Sigmoid colon (tissue), 7 donors: Measurements from ENCODE around the gene GTSE1. TPM values are rescaled to one million over a fixed set of nuclear protein-coding genes. Genes with fewer than 3 reads are reported as not detected.
A peak's percentile ranks its signal among the peaks of the same experiment; 100 is the strongest.

Experiments
- DNase-seq: peaks from one replicate; pipeline ENCODE4 v3.0.0-alpha.2; 2019
- H3K27ac ChIP-seq, 4 donors: fragments of 200-600 bp; sonication (generic); one replicate each; pipeline ENCODE4 v1.5.1; 2016 to 2019; ENCODE audit warnings: mild to moderate bottlenecking in 1 of 4
- H3K27me3 ChIP-seq, 3 donors: fragments of 200-600 bp; sonication (generic); one replicate each; pipeline ENCODE4 v1.5.1; 2019; ENCODE audit warnings: mild to moderate bottlenecking in 1 of 3
- H3K36me3 ChIP-seq, 4 donors: fragments of 200-600 bp; sonication (generic); one replicate each; pipeline ENCODE4 v1.5.1; 2016 to 2019
- H3K4me1 ChIP-seq, 4 donors: fragments of 200-600 bp; sonication (generic); one replicate each; pipeline ENCODE4 v1.5.1; 2017 to 2019
- H3K4me3 ChIP-seq, 4 donors: fragments of 200-600 bp; sonication (generic); one replicate each; pipeline ENCODE4 v1.5.1; 2017 to 2019; ENCODE audit warnings: mild to moderate bottlenecking in 2 of 4, moderate library complexity in 1 of 4
- H3K9me3 ChIP-seq, 4 donors: fragments of 200-600 bp in 3 of 4; sonication (generic) in 3 of 4; one replicate each; pipeline versions ENCODE4 v1.5.1 to v1.6.1; 2013 to 2019
- EP300 ChIP-seq, 4 donors: sonication (generic); formaldehyde crosslinking; IDR thresholded peaks; one replicate each; pipeline ENCODE4 v1.6.1; 2017; ENCODE audit warnings: antibody characterized with exemption in 4 of 4
- POLR2A ChIP-seq, 2 donors: fragments of 450-650 bp; IDR thresholded peaks; one replicate each; pipeline ENCODE4 v1.6.1; 2016; ENCODE audit warnings: antibody characterized with exemption in 2 of 2, mild to moderate bottlenecking in 2 of 2, moderate library complexity in 2 of 2
- POLR2AphosphoS5 ChIP-seq, 4 donors: sonication (generic); formaldehyde crosslinking; IDR thresholded peaks; one replicate each; pipeline ENCODE4 v1.6.1; 2017; ENCODE audit warnings: antibody characterized with exemption in 4 of 4
- WGBS, 2 donors: extraction: QIAGEN DNeasy Blood & Tissue Kit; methylation state at CpG; one replicate each; pipeline ENCODE4 v1.1.7; 2013; 5-methylcytosine and 5-hydroxymethylcytosine counted together
- intact Hi-C: fragments of 100-400 bp; cut with DNase I; formaldehyde crosslinking; loops from one replicate; pipeline ENCODE4 v1.15.1; 2023
- polyA plus RNA-seq, 3 donors: library from polyadenylated mRNA; stranded (reverse); fragments of 200-250 nt; gene quantifications; one replicate each; pipeline ENCODE4 v1.2.3, GENCODE V29; 2013
- total RNA-seq, 4 donors: library from RNA; depleted of rRNA; stranded (reverse); fragments of >200 nt; gene quantifications; one replicate each; pipeline ENCODE4 v1.1.0, GENCODE V29; 2016
- TF ChIP-seq, protein P1 (sequence below), 4 experiments: fragments of 450-650 bp in 3 of 4; fragments of 200-600 bp in 1 of 4; IDR thresholded peaks; one replicate each; pipeline ENCODE4 v1.5.1; 2016 to 2019; ENCODE audit warnings: antibody characterized with exemption in 4 of 4, mild to moderate bottlenecking in 3 of 4, moderate library complexity in 2 of 4
- donor health status: healthy with polysubstance abuse.
- donor health status: Bipolar disorder and iron deficiency.
- donor health status: healthy.

Gene GTSE1
- total and polyA plus RNA-seq, 7 donors = 0.27 to 14.3 (median 0.99) TPM; not detected in 1

DNA sequence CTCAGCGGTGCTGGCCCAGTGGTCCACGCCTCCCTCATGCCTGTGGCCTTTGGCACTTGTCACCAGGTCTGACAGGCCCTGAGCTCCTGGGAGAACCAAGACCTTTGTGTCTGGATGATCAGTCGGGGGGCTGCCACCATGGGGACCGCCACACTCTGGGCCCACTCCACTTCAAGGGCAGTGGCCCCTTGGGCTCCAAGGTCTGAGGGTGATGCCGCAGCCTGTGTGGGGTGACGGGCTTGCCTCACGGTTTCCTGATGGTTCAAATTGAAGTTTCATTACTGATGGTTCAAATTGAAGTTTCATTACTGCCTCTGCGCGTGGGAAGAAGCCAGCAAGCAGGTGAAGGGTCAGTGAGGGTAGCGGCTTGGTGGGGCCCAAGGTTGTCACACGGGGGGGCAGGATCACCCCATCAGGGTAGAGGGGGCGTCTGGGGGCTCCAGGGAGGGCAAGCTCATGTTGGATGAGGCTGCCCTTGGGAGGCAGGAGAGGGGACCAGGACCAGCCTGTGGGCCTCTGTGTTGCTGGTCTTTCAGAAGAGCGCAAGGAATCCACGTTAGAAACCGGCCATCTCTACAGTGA, 66.4 kb downstream of the GTSE1 start:
- H3K4me3 ChIP-seq = no peak overlapping the region
- DNase-seq = no peak
- H3K9me3 ChIP-seq = no peaks in the 10 kb centered on the region
- intact Hi-C loops = no loop called here
- no peaks in the 10 kb centered on the region for H3K4me1 ChIP-seq
- peaks cover 4 to 36% (median 12%) of the 10 kb centered on the region in 3 donors for H3K27me3 ChIP-seq
- TF ChIP-seq POLR2A (IDR thresholded peaks at IDR 0.05) = no peak
- TF ChIP-seq, protein P1, sequence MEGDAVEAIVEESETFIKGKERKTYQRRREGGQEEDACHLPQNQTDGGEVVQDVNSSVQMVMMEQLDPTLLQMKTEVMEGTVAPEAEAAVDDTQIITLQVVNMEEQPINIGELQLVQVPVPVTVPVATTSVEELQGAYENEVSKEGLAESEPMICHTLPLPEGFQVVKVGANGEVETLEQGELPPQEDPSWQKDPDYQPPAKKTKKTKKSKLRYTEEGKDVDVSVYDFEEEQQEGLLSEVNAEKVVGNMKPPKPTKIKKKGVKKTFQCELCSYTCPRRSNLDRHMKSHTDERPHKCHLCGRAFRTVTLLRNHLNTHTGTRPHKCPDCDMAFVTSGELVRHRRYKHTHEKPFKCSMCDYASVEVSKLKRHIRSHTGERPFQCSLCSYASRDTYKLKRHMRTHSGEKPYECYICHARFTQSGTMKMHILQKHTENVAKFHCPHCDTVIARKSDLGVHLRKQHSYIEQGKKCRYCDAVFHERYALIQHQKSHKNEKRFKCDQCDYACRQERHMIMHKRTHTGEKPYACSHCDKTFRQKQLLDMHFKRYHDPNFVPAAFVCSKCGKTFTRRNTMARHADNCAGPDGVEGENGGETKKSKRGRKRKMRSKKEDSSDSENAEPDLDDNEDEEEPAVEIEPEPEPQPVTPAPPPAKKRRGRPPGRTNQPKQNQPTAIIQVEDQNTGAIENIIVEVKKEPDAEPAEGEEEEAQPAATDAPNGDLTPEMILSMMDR (IDR thresholded peaks at IDR 0.05) = no peak
- no peak for TF ChIP-seq EP300 (IDR thresholded peaks at IDR 0.05)
- no peak for TF ChIP-seq POLR2AphosphoS5 (IDR thresholded peaks at IDR 0.05)
- no peak overlapping the region for H3K27ac ChIP-seq
- WGBS, 2 donors = 86 to 93% methylated on average over 15 of the region's 15 CpGs
- H3K36me3 ChIP-seq = no peaks in the 10 kb centered on the region

DNA sequence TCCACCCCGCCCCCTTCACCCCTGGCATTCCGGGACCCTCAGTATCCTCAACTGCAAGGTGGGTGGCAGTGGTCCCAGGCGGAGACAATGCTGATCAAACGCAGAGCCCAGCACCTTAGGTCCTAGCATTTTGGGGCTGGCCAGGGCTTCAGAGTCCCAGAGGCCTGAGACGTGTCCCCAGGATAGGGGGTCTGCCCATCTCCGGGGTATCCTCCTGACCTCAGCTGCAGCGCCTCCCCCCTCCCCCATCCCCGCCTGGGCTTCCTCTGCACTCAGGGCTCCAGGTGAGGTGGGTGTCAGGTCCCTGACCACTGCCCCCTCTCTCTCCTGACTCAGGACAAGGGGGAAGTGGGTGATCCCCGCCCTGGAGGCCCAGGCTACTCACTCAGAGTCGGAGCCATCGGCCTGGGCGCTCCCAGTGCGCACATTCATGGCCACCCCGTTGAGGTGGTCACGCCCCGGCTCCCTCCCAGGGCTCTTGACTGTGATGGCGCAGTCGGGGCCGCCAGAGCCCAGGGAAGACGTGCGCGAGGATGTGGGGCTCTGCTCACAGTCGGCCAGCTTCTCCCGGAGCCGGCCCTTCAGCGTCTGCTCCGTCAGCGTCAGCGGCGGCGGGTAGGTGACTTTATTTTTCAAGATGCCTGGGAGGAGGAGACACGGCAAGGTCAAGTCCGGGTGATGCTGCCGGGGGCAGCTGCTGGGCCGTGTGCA, 67.1 kb downstream of the GTSE1 start:
- Histone ChIP-seq H3K36me3 (no peaks in the 10 kb centered on the region), H3K4me3 (no peak overlapping the region), H3K27me3 (peaks cover 4 to 36% (median 12%) of the 10 kb centered on the region in 3 donors), H3K9me3 (no peaks in the 10 kb centered on the region), H3K4me1 (no peaks in the 10 kb centered on the region), H3K27ac (no peak overlapping the region)
- WGBS, 2 donors = 90 to 92% methylated on average over 35 of the region's 35 CpGs
- intact Hi-C loops = no loop called here
- peak; percentile 57 for DNase-seq
- TF ChIP-seq POLR2AphosphoS5 (IDR thresholded peaks at IDR 0.05) = no peak
- TF ChIP-seq, protein P1 (IDR thresholded peaks at IDR 0.05) = no peak
- no peak for TF ChIP-seq POLR2A (IDR thresholded peaks at IDR 0.05)
- TF ChIP-seq EP300 (IDR thresholded peaks at IDR 0.05) = no peak

DNA sequence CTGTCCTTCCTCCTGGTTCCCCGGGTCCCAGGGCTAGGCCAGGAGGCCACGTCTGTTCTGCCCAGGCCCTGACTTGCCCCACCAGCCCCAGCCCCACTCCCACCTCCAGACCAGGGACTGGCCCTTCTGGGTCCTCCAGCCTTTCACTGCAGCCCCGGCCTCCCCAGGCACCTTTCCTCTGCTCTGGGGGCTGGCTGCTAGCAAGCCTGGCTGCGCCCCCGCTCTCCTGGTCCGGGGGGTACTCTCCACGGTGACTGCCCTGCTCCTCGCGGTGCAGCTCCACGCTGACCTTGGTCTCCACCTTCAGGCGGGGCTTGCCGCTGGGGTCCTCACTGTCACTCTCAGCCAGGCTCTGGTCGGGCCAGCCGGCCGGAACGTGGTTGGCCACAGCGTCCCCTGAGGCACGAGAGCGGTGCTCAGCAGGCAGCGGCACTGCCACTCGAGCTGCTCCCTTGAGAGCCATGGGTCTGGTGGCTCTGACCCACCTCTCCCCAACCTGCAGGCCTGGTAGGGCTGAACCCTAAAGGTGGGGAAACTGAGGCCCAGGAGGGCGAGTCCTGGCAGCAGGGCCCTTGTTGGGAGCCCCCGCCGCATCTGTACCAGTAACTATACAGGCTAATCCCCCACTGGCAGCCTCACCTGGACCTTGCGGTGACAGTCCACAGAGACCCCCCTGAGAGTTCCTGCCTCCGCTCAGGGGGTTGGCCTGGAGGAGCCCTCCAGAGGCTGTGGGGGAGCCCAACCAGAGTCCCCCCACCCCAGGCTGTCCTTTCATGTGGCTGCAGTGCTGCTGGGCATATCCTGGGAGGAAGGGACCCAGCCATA, 67.9 kb downstream of the GTSE1 start:
- WGBS, 2 donors = 82 to 88% methylated on average over 26 of the region's 26 CpGs
- no peak for DNase-seq
- intact Hi-C loops = no loop called here

GRCh38 chr22:46365166-46365624, 68.5 kb downstream of the GTSE1 start:
- intact Hi-C loops = no loop called here
- DNase-seq = no peak
- 92 to 96% methylated on average over 22 of the region's 22 CpGs for WGBS, 2 donors
- no peaks in the 10 kb centered on the region for H3K4me1 ChIP-seq
- no peaks in the 10 kb centered on the region for H3K9me3 ChIP-seq
- H3K27ac ChIP-seq = no peak overlapping the region
- peaks cover 4 to 36% (median 12%) of the 10 kb centered on the region in 3 donors for H3K27me3 ChIP-seq
- TF ChIP-seq EP300 (IDR thresholded peaks at IDR 0.05) (no peak), POLR2AphosphoS5 (IDR thresholded peaks at IDR 0.05) (no peak), POLR2A (IDR thresholded peaks at IDR 0.05) (no peak)
- TF ChIP-seq, protein P1 (IDR thresholded peaks at IDR 0.05) = no peak
- H3K4me3 ChIP-seq = no peak overlapping the region
- no peaks in the 10 kb centered on the region for H3K36me3 ChIP-seq

More for the DNA sequence above, 67.9 kb downstream of the GTSE1 start:
- H3K27ac ChIP-seq = no peak overlapping the region
- no peaks in the 10 kb centered on the region for H3K4me1 ChIP-seq
- no peaks in the 10 kb centered on the region for H3K9me3 ChIP-seq
- no peaks in the 10 kb centered on the region for H3K36me3 ChIP-seq
- no peak overlapping the region for H3K4me3 ChIP-seq
- TF ChIP-seq POLR2AphosphoS5 (IDR thresholded peaks at IDR 0.05) (no peak), POLR2A (IDR thresholded peaks at IDR 0.05) (no peak)
- H3K27me3 ChIP-seq = peaks cover 4 to 36% (median 12%) of the 10 kb centered on the region in 3 donors

DNA sequence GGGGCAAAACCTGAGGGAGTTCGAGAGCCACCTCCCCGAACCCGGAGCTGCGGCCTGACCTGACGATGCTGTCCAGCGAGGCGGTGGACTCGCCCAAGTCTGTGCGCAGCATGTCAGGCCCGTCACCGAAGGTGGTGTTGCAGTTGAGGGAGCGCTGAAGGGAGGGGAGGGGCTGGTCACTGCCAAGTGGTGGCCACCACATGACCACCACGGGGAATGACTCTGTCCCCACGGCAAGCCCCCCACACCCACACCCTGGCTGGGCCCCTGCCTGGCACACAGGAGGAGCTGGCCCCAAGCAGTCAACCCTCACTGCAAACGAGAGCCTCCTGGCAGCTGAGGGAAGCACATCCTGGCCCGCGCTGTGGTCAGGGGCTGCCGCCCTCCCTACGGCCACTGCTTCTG, 69.7 kb downstream of the GTSE1 start:
- TF ChIP-seq POLR2A (IDR thresholded peaks at IDR 0.05) (no peak), EP300 (IDR thresholded peaks at IDR 0.05) (no peak), POLR2AphosphoS5 (IDR thresholded peaks at IDR 0.05) (no peak)
- TF ChIP-seq, protein P1 (IDR thresholded peaks at IDR 0.05) = no peak
- Histone ChIP-seq H3K4me1 (no peaks in the 10 kb centered on the region), H3K9me3 (no peaks in the 10 kb centered on the region), H3K36me3 (no peaks in the 10 kb centered on the region), H3K27ac (no peak overlapping the region), H3K4me3 (no peak overlapping the region), H3K27me3 (peaks cover 4 to 36% (median 12%) of the 10 kb centered on the region in 3 donors)
- no peak for DNase-seq
- 84 to 90% methylated on average over 19 of the region's 19 CpGs for WGBS, 2 donors
- intact Hi-C loops = loop anchor here (2.0 kb wide), 1 partner anchor 176 kb away; no protein-coding TSS in a partner anchor
